CD4-positive, alpha-beta T cell treated with Interleukin-1 beta for 1 hour (primary cell): ENCODE measurements around the gene USP2.
A peak's percentile ranks its signal among the peaks of the same experiment; 100 is the strongest.

Experiments
- DNase-seq, 2 donors: peaks; one replicate each; pipeline ENCODE4 v3.0.0-alpha.2; 2020 to 2022

USP2 gene

DNA sequence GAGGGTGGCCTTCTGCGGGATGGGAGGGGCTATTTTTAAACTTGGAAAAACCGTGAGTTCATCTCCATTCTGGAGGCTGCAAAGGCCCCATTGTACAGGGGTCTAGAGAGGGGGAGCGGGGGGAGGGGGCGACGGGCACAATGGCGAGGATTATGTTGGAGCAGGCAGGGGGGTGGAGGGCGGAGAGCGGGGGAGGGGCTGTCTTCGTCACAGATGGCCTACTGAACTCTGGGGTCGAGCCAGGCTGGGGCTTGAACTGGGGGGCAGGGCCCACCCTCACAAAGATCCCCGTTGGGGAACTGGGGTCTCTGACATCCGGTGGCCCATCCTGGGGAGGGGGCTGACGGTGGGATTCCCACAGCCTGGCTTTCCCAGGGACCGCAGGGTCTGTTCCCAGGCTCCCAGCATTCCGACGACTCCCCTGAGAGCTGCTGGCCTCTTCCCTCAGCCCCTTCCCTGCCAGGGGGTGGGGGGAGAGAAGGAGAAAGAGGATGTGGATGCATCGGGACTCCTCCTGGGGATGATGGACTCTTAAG, 61.2 kb downstream of the USP2 start:
- no peak for DNase-seq

DNA sequence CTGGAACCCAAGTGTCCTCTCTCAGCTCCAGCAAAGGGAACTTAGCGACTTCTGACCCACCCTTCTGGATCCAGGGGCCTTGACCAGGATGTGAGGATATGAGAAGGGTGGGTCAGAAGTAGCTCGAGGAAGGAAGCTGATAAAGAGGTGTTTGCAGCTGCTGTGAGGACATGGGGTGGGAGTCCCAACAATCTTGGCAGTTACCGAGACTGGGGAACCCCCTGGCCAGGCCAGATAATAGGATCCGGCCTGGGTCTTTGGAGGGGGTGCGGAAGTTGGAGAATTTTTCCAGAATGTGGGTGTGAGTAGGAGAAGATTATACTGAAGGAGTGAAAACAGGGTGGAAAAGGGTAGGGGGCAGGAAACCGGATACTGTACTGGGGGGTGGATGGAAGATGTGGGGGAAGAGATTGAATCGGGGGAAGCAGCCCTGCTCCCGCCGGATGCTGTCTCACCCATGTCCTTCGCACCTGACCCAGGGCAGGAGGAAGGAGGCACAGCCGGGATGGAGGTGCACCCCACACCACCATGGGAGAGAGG, 61.7 kb downstream of the USP2 start:
- no peak for DNase-seq

DNA sequence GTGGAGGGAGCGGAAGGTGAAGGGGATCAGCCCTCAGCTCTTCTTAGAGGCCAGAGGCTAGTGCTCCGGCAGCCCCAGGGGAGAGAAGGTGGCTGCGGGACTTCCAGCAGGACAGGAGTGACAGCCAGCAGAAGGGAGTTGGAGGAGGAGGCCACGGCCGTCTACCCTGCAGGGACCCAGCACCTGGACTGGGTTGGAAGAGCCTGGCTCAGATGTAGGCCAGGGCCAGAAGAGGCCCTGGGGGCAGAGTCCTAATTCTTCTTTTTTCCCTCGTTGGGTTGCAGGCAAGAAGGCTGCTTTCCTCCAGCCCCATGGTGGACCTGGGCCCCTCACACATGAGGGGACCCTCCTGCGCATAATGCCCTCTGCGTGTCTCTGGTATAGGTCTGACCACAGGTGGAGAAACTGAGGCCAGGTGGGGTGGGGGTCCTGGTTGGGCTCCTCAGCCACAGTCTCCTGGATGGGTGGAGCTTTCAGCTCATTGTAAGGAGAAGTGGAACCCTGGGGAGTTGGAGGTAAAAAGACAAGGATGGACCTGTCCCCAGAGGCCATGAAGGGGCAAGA, 62.3 kb downstream of the USP2 start:
- no peak for DNase-seq

DNA sequence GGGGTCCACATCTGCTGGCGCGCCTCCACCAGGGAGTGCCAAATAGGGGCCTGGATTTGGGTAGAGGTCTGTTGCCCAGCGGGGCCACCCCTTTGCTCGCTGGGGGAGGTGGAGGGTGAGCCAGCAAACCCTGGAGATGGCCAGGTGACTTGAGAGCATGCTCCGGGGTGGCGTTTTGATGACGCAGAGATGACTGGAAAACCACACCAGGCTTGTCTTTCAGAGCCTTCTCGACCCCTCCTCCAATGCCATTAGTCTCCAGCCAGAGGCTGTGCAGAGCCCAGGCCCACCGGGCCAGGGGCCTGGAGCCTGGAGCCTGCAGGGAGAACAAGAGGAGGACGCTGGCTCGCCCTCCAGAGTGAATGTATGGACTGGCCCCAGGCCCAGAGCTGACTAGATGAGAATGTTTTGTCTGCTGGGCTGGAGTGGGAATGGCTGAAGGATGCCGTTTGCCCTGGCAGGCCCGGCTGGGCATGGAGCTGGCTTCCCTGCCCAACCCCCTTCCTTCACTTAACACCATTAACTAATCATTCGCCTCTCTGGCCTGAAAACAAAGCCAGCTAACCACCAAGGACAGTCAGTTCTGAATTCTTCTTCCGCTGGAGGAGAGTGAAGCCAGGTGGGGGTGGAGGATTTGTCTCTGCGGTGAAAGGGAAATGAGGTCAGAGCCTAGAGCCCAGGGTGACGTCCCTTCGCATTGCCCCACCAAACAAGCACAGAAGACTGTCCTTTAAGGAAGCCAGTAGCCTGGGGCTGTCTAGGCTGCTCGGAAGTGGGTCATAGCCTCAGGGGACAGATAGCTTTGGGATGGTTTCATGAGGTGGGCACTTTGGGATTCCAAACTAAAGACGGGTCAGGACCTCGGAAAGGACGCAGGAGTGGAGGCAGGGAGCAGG, 63.0 kb downstream of the USP2 start:
- DNase-seq = peak; percentile 37 to 51

GRCh38 chr11:119317592-119318239, 63.8 kb downstream of the USP2 start:
- no peak for DNase-seq

- no peak for DNase-seq
Observed at GRCh38 chr11:119316729-119317591, 64.5 kb downstream of the USP2 start, which contains the start of gene MCAM. MCAM (minus strand) TSS chr11:119317130; CDS start chr11:119317101, 29 bp downstream.

DNA sequence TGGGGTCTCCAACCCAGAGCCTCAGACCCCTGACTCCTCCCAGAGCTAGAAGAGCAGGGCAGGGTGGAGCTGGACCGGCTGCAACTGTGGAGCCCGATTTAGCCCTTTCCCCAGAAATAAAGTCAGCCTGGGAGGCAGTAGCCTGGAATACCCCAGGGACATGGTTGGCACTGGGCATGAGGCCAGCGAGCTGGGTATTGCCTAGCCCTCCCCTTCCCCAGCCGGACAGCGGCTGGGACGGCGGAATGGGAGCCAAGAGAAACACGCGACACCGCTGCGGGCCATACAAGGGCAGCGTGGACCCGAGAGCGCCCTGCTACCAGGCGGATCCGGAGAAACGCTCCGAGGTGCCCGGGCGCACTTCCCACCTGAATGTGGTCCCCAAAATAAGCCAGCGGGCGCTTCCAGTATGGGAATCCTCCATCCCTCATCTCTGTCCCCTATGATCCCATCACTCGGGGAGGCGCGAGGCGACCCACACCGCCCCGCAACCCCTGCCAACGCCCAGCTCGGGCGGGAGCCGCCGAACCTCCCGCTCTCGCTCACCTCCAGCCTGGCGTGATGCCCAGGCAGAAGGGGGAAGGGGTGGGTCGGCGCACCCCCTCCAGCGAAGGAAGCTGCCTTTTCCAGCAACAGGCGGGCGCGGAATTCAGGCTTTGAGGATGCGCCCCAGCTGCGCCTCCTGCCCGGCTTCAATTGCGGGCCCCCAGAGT, 65.3 kb downstream of the USP2 start:
- DNase-seq = no peak

DNA sequence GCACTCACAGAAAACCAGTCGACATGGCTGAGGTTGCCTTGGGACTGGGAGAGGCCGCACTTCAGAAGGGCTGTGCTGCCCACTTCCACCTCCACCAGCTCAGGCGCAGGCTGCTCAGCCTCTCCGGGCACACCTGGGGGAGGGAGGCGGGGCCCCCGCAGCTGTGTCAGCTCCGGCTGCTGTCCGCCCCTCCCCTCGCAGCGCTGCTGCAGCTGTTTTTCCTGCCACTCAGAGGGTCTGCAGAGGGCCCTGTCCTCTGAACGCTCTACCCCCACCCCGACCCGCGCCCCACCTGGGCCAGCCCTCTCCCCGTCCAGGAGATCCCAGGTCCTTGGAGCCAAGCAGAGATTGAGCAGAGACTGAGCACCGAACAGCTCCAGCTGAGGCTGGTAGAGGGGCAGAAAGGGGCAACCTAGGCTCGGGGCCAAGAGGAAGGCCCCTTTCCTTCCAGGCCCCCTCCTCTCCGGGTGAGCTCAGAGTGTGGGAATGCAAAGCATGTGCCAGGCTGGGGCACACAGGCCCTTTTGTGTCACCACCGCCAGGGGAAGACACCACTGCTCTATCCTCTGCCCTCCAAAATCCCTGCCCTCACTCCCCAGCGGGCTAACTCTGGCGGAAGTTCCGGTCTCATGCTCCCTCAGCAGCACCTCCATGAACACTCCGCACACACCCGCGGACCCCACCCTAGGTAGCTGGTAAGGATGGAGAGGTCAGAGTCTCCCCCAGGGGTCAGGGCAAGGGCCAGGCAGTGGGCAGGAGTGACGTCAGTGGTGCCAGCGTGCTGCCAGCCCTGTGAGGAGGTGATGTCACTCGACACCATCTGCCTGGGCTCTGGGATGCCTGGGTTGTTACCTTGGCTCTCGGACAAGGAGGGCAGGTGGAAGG, 66.1 kb downstream of the USP2 start:
- DNase-seq = peak; percentile 45 to 51

- no peak for DNase-seq
Observed at GRCh38 chr11:119314726-119315125, 66.8 kb downstream of the USP2 start.

- no peak for DNase-seq
Observed at GRCh38 chr11:119310682-119311052, 70.8 kb downstream of the USP2 start.

DNA sequence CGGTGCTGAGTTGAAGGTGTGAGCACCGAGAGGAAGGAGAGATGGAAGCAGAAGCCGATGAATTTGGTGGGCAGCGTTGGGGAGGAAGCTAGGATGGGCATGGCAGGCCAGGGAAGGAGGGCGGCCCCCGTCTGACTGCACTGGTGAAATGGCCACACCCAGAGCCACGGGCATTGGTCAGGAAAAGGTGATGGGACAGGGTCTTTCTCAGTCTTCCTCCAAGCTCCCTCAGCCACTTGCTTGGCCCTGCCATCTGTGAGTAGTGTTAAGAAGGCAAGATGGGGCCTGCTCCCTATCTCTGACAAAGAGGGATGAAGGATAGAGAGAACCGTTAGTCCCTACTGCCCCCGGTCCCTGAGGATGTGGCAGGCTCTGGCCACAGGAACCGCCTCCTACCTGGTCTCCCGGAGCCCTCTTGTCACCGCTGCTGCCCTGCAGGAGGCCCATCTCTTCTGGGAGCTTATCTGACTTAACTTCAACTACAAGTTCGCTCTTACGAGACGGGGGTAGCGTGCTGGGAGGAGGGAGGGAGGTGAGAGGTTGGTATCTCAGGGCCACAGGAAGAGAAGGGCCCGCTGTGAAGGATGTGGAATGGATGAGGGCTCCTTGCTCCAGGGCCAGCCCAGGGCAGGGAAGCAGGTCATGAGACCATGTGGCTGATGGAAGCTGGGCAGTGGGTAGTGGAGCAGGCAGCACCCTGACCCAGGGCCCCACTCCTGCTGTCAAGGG, 71.4 kb downstream of the USP2 start:
- DNase-seq = no peak

DNA sequence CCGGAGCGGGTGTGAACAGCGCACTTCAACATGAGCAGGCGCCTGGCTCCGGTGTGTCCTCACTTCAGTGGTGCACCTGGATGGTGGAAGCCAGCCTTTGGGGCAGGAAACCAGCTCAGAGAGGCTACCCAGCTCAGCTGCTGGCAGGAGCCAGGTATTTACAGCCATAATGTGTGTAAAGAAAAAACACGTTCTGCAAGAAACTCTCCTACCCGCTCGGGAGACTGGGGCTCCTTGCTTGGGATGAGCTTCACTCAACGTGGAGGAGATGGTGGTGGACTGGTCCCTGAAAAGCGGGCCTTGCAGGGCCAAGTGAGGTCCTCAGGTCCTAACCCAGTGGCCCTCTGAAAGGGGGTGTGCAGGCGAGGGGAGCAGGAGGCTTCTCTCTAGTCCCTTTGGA, 72.1 kb downstream of the USP2 start:
- no peak for DNase-seq

DNA sequence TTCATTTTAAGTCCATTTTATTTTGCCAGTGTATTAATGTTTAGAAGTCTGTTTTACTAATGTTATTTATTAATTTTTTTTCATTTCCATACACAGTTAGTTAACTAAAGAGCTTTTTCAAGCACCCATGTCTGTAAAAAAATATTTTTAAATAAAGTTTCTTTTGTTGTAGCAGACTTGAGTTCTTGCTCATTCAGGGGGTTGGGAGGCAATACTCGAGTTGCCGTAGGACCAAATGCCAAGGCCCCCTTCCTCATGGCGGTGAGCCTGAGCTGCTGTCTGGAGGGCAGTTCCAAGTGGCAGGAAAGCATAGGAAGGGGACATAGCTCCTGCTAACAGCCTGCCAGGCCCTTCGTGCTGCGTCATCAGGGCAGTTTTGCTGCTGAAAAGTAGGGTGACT, 73.5 kb downstream of the USP2 start:
- DNase-seq = no peak

- no peak for DNase-seq
Observed at GRCh38 chr11:119307219-119307618, 74.3 kb downstream of the USP2 start.

DNA sequence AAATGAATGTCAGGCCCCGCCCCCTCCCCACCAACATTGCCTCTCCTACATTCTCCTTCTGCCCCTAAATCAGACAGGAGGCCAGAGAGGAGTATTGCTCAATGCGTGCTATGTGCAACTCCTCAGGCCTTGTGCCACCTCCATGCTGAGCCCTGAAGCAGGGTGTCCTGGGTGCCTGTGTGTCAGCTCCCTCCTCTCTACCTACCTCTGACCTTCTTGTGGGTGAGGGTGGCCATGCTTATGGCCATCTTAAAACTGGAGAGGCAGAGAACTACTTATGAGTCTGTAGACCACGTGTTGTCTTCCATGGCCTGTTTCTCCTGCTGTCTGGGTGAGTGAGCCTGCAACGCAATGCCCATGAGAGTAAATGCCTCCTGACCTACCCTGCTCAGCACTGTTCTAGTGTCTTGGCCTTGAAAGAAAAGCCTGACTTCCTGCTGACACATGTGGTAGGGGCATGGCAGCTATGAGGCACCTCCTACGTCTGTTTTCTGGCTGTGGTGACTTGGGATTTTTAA, 75.1 kb downstream of the USP2 start:
- peak; percentile 17 to 62 for DNase-seq

DNA sequence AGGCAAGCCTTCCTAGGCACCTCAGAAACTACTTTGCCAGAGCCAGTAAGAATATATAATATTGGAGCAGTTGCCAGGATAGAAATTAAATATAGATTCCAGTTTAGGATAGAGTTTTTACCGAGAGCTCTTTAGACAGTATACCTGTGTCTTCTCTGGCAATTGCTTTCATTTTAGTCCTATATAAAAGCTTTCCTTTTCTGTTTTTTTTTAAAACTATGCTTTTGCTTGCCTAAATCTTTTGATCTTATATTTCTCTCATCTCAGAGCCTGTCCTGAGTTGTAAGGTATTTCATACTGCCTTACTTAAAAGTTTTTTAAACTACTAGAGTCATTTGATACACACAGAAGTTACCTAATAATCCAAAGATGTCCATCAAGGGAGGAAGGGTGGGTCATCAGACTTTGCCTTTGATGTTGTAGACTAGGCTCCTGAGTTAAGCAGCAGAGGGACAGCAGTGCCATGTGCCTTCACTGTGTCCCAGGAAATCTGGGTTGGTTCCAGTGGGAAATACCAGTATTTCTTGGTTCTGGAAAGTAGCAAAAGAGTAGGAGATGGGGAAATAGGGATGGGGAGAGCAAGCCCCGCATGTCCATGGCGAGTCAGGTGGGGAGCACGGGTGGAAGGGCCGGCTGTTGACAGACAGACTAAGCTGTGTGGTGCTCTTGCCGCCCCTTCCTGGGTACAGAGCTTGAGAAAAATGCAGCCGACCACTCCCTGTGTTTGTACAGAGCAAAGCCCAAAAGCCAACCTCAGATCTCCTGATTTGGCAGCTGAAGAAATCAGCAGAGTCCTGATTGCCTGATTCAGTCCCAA, 75.7 kb downstream of the USP2 start:
- no peak for DNase-seq
